GM20000 (cell line): ENCODE data around the gene B4GALT3.

ENCODE experiments used
- DNase-seq: peaks from one replicate; pipeline ENCODE4 v3.0.0; 2012; ENCODE audit warnings: low spot score
- CTCF ChIP-seq: IDR thresholded peaks from 2 replicates; pipeline ENCODE4 v1.5.1; 2012; ENCODE audit warnings: mild to moderate bottlenecking, control low read depth; ENCODE audit errors: extremely low read depth, missing control alignments

Gene B4GALT3

GRCh38 chr1:161200992-161201835, 23.9 kb upstream of the B4GALT3 start:
- DNase-seq: no peak
- no peak for TF ChIP-seq CTCF

GRCh38 chr1:161200421-161200991, 23.2 kb upstream of the B4GALT3 start:
- no peak for TF ChIP-seq CTCF
- DNase-seq: no peak

GRCh38 chr1:161199506-161200139, 22.3 kb upstream of the B4GALT3 start:
- DNase-seq: no peak
- TF ChIP-seq CTCF: no peak

- no peak for DNase-seq
- no peak for TF ChIP-seq CTCF
Measured at GRCh38 chr1:161198897-161199431, 21.7 kb upstream of the B4GALT3 start, which contains the start of gene ADAMTS4. Gene ADAMTS4, minus strand, starts transcription at chr1:161199054. Its CDS starts 427 bp downstream, at chr1:161198627.

- TF ChIP-seq CTCF: no peak
- no peak for DNase-seq
Measured at GRCh38 chr1:161198194-161198896, 21.0 kb upstream of the B4GALT3 start.

- no peak for DNase-seq
Measured at GRCh38 chr1:161197560-161198193, 20.4 kb upstream of the B4GALT3 start.

More at GRCh38 chr1:161197560-161198193, 20.4 kb upstream of the B4GALT3 start:
- TF ChIP-seq CTCF: no peak
